Thyroid gland (tissue), 4 donors: Measurements from ENCODE around the gene SLBP. TPM values are rescaled to one million over a fixed set of nuclear protein-coding genes. Genes with fewer than 3 reads are reported as not detected.

Experiments used
- DNase-seq, 2 donors: peaks; one replicate each; pipeline ENCODE4 v3.0.0-alpha.2; 2019
- H3K27ac ChIP-seq, 3 donors: fragments of 200-600 bp; sonication (generic); 1 replicate in 2 of 3; 2 replicates in 1 of 3; pipeline ENCODE4 v1.5.1; 2016 to 2019; ENCODE audit warnings: mild to moderate bottlenecking in 1 of 3, moderate library complexity in 1 of 3
- H3K27me3 ChIP-seq: fragments of 200-600 bp; sonication (generic); one replicate; pipeline ENCODE4 v1.5.1; 2019
- H3K36me3 ChIP-seq, 2 donors: fragments of 200-600 bp; sonication (generic); one replicate each; pipeline ENCODE4 v1.5.1; 2016 to 2019
- H3K4me1 ChIP-seq, 2 donors: fragments of 200-600 bp; sonication (generic); one replicate each; pipeline ENCODE4 v1.5.1; 2017 to 2019
- H3K4me3 ChIP-seq, 3 donors: fragments of 200-600 bp; sonication (generic); replicated peaks in 1 of 3; 1 replicate in 2 of 3; 2 replicates in 1 of 3; pipeline ENCODE4 v1.5.1; 2016; ENCODE audit warnings: mild to moderate bottlenecking in 1 of 3
- H3K9me3 ChIP-seq: fragments of 200-600 bp; sonication (generic); one replicate; pipeline ENCODE4 v1.5.1; 2017
- POLR2A ChIP-seq, 2 donors: fragments of 450-650 bp; IDR thresholded peaks; one replicate each; pipeline ENCODE4 v1.6.1; 2017; ENCODE audit warnings: antibody characterized with exemption in 2 of 2, mild to moderate bottlenecking in 2 of 2, moderate library complexity in 1 of 2
- WGBS, 2 donors: methylation state at CpG; one replicate each; pipeline ENCODE4 v1.1.5; 2017; 5-methylcytosine and 5-hydroxymethylcytosine counted together
- intact Hi-C: fragments of 100-400 bp; cut with DNase I; formaldehyde crosslinking; loops from one replicate; pipeline ENCODE4 v1.15.1; 2023
- total RNA-seq, 4 donors: library from RNA; depleted of rRNA; stranded (reverse); fragments of >200 nt; gene quantifications; one replicate each; pipeline ENCODE4 v1.2.3, GENCODE V29; 2016
- TF ChIP-seq, protein P1 (sequence below), 6 experiments: fragments of 200-600 bp in 3 of 6; fragments of 450-650 bp in 3 of 6; sonication (generic) in 3 of 6; IDR thresholded peaks; one replicate each; pipeline ENCODE4 v1.5.1; 2016 to 2019; ENCODE audit warnings: antibody characterized with exemption in 6 of 6, mild to moderate bottlenecking in 2 of 6, inconsistent platforms in 1 of 6, moderate library complexity in 1 of 6

The SLBP gene
- total RNA-seq, 4 donors from 2014 or later = 41.2 to 48.5 (median 43.3) TPM

DNA sequence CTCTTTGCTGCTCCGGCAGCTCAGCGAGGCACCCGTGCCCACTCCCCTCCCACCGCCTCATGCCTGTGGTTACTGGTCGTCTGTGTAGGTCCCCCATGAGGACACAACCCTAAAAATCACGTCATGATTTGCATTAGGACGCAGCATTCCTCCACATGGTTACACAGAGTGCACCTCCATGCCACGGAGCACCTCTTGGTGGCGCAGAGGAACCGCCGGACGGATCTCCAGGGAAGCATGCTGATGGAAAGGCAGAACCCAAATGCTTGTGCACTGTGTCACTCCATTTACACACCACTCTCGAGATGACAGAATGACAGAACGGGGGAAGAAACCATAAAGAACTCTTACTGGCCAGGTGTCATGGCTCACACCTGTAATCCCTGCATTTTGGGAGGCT, 50.4 kb downstream of the SLBP start:
- 92 to 94% methylated on average over 14 of the region's 14 CpGs for WGBS, 2 donors
- no peaks in the 10 kb centered on the region for H3K36me3 ChIP-seq
- no peak overlapping the region for H3K27ac ChIP-seq
- no peaks in the 10 kb centered on the region for H3K27me3 ChIP-seq
- intact Hi-C loops = no loop called here
- DNase-seq = no peak
- no peaks in the 10 kb centered on the region for H3K4me1 ChIP-seq
- H3K9me3 ChIP-seq = no peaks in the 10 kb centered on the region
- no peak for TF ChIP-seq POLR2A (IDR thresholded peaks at IDR 0.05)
- TF ChIP-seq, protein P1, sequence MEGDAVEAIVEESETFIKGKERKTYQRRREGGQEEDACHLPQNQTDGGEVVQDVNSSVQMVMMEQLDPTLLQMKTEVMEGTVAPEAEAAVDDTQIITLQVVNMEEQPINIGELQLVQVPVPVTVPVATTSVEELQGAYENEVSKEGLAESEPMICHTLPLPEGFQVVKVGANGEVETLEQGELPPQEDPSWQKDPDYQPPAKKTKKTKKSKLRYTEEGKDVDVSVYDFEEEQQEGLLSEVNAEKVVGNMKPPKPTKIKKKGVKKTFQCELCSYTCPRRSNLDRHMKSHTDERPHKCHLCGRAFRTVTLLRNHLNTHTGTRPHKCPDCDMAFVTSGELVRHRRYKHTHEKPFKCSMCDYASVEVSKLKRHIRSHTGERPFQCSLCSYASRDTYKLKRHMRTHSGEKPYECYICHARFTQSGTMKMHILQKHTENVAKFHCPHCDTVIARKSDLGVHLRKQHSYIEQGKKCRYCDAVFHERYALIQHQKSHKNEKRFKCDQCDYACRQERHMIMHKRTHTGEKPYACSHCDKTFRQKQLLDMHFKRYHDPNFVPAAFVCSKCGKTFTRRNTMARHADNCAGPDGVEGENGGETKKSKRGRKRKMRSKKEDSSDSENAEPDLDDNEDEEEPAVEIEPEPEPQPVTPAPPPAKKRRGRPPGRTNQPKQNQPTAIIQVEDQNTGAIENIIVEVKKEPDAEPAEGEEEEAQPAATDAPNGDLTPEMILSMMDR (IDR thresholded peaks at IDR 0.05) = no peak
- no peak overlapping the region for H3K4me3 ChIP-seq

DNA sequence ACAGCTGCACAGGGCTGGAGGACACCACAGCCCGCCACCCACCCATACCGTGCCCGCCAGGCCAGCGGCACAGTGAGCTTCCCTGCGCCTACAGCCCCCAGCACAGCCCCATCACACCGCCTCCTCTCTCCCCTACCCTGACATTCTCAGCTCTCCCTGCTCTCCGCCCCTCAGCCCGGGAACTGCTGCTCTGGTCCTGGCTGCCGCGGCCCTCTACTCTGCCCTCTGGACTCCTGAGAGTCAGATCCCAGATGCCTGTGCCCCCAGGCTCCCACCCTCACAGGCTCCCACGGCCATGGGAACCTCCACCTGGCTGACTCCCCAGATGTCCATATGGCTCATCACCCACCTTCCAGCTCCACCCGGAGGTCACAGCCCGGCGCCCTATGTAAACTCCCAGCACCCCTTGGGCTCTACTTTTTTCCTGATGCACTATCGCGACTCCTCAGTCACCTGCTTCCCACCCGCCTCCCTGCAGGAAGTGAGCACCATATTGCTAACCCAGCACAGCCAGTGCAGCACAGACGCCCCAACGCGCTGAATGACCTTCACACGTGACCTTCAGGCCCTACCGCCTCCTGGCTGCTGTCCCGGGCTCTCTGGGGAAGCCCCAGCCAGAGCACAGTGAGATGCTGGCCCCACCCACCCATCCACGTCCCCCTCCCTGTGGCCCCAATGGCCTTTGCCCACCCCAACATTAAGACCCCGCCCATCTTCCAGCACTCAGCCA, 51.0 kb downstream of the SLBP start:
- Histone ChIP-seq H3K9me3 (no peaks in the 10 kb centered on the region), H3K27me3 (no peaks in the 10 kb centered on the region), H3K4me1 (no peaks in the 10 kb centered on the region), H3K27ac (no peak overlapping the region), H3K4me3 (no peak overlapping the region), H3K36me3 (no peaks in the 10 kb centered on the region)
- intact Hi-C loops = no loop called here
- no peak for TF ChIP-seq POLR2A (IDR thresholded peaks at IDR 0.05)
- TF ChIP-seq, protein P1 (IDR thresholded peaks at IDR 0.05) = no peak
- no peak for DNase-seq
- WGBS, 2 donors = 79 to 90% methylated on average over 25 of the region's 25 CpGs

DNA sequence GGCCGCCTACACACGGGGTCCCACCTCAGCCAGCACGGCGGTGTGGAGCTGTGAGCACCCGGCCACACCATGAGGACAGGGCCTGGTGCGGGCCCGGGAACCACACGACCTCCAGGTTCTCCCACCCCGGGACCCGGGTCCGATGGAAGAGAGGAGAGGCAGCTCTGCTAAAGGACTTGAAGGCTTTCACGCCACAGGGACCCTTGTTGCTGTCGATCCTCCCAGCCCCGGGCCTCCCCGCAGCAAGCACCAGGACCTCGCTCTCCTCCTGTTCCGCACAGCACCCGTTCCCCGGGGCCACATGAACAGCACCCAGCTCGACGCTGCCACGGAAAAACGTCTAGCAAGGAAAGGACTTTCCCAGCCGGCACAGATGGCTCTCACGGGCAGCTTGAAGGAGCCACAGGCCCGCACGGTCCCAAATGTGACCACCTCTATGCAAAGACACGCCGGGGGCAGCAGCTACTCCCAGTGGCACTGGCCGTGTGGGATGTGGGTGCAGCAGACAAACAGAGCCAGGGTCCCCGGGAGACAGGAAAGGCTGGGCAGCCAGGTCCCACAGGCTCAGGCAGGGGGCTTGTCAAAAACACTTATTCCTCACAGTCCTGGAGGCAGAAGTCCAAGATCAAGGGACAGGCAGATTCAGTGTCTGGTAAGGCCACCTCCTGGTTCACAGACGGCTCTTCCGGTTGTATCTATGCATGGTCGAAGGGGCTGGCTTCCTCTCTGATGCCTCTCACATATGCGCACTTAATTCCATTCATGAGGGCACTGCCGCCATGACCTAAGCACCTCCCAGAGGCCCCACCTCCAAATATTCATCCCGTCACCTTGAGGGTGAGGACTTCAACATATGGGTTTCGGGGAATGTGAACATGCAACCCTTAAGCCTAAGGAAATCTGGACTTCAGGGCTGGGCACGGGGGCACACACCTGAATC, 52.7 kb downstream of the SLBP start:
- no peak overlapping the region for H3K4me3 ChIP-seq
- DNase-seq = no peak
- 94 to 95% methylated on average over 35 to 39 of the region's 39 CpGs for WGBS, 2 donors
- H3K27me3 ChIP-seq = no peaks in the 10 kb centered on the region
- intact Hi-C loops = no loop called here
- TF ChIP-seq POLR2A (IDR thresholded peaks at IDR 0.05) = no peak
- TF ChIP-seq, protein P1 (IDR thresholded peaks at IDR 0.05) = no peak
- no peaks in the 10 kb centered on the region for H3K36me3 ChIP-seq
- no peaks in the 10 kb centered on the region for H3K9me3 ChIP-seq
- no peaks in the 10 kb centered on the region for H3K4me1 ChIP-seq
- no peak overlapping the region for H3K27ac ChIP-seq

DNA sequence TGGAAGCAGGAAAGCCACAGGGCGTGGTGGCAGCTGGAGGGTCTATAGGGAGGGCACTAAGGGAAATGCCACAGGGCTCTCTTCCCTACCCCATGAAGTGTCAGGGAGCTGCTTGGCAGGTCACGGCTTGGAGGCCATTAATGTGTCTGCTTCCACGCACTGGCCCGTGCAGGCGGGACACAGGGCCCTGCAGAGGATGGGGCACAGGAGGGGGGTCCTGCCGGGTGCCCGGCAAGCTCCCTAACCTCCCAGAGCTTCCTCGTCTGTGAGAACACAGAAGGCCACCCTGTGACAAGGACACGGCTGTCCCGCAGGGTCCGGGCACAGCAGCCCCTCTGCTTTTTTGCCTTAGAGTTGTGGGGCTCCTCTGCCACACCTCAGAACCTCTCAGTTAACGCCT, 53.5 kb downstream of the SLBP start:
- intact Hi-C loops = no loop called here
- Histone ChIP-seq H3K27ac (no peak overlapping the region), H3K36me3 (no peaks in the 10 kb centered on the region), H3K9me3 (no peaks in the 10 kb centered on the region), H3K4me3 (no peak overlapping the region), H3K27me3 (no peaks in the 10 kb centered on the region), H3K4me1 (no peaks in the 10 kb centered on the region)
- WGBS, 2 donors = 84 to 94% methylated on average over 11 to 12 of the region's 12 CpGs
- no peak for DNase-seq
- TF ChIP-seq POLR2A (IDR thresholded peaks at IDR 0.05) = no peak
- TF ChIP-seq, protein P1 (IDR thresholded peaks at IDR 0.05) = no peak

DNA sequence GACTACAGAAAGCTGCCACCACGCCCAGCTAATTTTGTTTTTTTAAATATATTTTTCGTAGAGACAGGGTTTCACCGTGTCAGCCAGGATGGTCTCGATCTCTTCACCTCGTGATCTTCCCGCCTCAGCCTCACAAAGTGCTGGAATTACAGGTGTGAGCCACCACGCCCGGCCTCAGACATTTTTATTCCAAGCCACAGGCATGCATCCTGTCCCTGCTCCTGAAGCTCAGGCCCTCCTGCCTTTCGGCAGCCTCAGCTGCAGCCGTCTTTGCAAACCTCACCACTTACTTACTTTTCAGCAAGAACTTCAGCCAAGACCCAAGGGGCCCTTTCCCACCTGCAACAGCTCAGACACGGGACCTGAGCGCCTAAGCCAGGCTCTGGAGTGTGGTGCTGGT, 54.0 kb downstream of the SLBP start:
- no peaks in the 10 kb centered on the region for H3K36me3 ChIP-seq

More for the DNA sequence above, 54.0 kb downstream of the SLBP start:
- Histone ChIP-seq H3K4me3 (no peak overlapping the region), H3K4me1 (no peaks in the 10 kb centered on the region), H3K27ac (no peak overlapping the region), H3K27me3 (no peaks in the 10 kb centered on the region), H3K9me3 (no peaks in the 10 kb centered on the region)
- intact Hi-C loops = no loop called here
- 87 to 93% methylated on average over 12 of the region's 12 CpGs for WGBS, 2 donors
- no peak for DNase-seq
- TF ChIP-seq, protein P1 (IDR thresholded peaks at IDR 0.05) = no peak
- no peak for TF ChIP-seq POLR2A (IDR thresholded peaks at IDR 0.05)
